HG02759 (cell line): ENCODE data around the gene KIR2DL4.
"Not testable (repeated sequence)": the region's sequence is repeated elsewhere in the genome, so short reads cannot be mapped to it uniquely, and the experiment has no call there.

ENCODE experiments used
- ATAC-seq: cut with Tn5 transposase; IDR thresholded peaks from one replicate; pipeline ENCODE4 v1.9.1; 2021; ENCODE audit warnings: mild to moderate bottlenecking, moderate library complexity; ENCODE audit not compliant: unreplicated experiment

Gene KIR2DL4

DNA sequence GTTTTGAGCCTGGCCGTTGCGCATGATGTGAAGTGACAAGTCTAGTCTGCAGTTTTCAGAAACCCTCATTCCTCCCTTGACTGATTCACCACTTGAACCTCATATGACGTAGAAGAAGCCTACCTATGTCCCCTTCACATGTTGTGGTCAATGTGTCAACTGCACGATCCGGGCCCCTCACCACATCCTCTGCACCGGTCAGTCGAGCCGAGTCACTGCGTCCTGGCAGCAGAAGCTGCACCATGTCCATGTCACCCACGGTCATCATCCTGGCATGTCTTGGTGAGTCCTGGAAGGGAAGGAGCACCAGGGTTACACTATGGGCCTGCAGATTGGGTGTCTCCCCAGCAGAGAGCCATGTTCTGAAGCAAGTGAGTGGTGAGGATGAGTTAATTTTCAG, at the start of gene KIR2DL4:
Gene KIR2DL4 (plus strand): TSS at position 201 of the 400 bp plus-strand sequence. CDS start 42 bp downstream, at position 243.
- ATAC-seq: no peak

DNA sequence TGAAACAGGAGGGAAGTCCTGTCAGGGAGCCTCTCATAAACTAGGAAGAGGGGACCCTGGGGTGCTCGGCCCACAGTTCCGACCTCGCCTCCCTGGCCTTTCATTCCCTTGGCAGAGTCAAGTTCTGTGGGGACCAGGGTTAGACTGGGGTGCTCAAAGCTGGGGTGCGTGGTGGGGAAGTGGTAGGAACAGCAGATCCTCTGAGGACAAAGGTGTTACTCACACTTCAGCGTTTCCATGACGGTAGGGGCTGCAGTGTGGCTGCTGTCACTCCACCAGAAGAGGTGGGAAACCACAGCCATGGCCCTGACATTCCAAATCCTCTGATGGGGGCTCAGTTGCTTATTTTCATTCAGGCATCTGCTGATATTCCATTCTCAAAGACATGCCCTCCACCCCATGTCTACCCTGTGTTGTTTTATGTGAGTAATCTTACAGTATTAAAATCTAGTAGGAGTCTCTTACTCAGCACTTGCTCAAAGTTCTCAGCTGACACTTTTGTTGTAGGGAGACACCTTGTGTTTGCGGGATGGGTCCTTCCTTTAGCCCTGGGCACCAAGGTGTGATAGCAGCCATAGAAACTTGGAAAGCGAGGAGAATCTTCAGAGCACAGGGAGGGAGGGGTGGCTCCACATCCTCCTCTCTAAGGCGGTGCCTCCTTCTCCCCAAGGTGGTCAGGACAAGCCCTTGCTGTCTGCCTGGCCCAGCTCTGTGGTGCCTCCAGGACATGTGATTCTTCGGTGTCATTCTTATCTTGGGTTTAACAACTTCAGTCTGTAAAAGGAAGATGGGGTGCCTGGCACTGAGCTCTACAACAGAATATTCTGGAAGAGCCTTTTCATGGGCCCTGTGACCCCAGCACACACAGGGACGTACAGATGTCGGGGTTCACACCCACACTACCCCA, 47.0 kb upstream of the KIR2DL4 start:
- ATAC-seq: not testable (repeated sequence)

DNA sequence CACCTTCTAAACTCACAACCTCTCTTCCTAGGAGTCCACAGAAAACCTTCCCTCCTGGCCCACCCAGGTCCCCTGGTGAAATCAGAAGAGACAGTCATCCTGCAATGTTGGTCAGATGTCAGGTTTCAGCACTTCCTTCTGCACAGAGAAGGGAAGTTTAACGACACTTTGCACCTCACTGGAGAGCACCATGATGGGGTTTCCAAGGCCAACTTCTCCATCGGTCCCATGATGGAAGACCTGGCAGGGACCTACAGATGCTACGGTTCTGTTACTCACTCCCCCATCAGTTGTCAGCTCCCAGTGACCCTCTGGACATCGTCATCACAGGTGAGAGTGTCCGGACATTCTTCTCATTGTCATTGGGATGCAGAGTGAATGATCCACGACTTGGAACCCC, 44.8 kb upstream of the KIR2DL4 start:
- ATAC-seq: not testable (repeated sequence)

DNA sequence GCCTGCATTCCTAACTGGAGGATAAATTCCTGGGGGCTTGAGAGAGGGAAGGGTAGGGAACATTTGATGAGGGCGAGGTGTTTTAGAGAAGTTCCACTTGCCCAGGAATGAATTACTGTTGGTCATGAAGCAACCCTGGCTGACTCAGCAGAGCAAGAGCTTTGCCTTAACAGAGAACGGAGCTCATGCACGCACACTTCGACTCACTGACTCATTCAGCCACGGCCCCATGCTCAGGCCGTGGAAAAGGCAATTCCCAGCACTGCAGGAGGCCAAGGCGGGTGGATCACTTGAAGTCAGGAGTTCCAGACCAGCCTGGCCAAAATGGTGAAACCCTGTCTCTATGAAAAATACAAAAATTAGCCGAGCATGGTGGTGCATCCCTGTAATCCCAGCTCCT, 39.2 kb upstream of the KIR2DL4 start:
- not testable (repeated sequence) for ATAC-seq

DNA sequence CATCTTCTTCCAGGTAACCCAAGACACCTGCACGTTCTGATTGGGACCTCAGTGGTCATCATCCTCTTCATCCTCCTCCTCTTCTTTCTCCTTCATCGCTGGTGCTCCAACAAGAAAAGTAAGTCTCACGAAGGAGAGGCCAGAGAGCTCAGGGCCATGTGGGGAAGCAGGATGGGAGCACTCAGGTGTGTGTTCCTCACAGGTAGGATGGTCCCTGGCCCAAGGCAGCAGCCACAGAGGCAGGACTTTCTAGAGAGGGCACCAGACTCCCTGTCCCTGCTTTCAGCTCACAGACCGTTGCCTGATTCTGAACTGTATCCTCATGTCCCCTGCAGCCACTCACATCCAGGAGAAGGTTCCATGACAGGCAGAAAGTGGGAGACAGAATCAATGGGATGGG, 36.9 kb upstream of the KIR2DL4 start:
- ATAC-seq: not testable (repeated sequence)

DNA sequence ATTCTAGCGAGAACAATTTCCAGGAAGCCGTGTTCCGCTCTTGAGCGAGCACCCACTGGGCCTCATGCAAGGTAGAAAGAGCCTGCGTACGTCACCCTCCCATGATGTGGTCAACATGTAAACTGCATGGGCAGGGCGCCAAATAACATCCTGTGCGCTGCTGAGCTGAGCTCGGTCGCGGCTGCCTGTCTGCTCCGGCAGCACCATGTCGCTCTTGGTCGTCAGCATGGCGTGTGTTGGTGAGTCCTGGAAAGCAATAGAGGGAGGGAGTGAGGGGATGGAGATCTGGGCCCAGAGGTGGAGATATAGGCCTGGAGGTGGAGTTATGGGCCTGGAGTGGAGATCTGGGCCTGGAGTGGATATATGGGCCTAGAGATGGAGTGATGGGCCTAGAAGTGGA, 33.8 kb upstream of the KIR2DL4 start, which contains the start of gene KIR2DL1:
Gene KIR2DL1 (plus strand): TSS at position 148 of the 400 bp plus-strand sequence. CDS start 58 bp downstream, at position 206.
- not testable (repeated sequence) for ATAC-seq

DNA sequence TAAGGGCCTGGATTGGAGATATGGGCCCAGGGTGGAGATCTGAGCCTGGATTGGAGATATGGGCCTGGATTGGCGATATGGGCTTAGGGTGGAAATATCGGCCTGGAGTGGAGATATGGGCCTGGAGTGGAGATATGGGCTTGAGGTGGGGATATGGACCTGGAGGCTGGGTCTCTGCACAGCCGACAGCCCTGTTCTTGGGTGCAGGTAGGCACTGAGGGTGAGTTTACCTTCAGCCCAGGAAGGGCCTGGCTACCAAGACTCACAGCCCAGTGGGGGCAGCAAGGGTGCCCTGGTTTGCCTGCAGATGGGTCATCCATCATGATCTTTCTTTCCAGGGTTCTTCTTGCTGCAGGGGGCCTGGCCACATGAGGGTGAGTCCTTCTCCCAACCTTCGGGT, 32.9 kb upstream of the KIR2DL4 start:
- ATAC-seq: not testable (repeated sequence)

DNA sequence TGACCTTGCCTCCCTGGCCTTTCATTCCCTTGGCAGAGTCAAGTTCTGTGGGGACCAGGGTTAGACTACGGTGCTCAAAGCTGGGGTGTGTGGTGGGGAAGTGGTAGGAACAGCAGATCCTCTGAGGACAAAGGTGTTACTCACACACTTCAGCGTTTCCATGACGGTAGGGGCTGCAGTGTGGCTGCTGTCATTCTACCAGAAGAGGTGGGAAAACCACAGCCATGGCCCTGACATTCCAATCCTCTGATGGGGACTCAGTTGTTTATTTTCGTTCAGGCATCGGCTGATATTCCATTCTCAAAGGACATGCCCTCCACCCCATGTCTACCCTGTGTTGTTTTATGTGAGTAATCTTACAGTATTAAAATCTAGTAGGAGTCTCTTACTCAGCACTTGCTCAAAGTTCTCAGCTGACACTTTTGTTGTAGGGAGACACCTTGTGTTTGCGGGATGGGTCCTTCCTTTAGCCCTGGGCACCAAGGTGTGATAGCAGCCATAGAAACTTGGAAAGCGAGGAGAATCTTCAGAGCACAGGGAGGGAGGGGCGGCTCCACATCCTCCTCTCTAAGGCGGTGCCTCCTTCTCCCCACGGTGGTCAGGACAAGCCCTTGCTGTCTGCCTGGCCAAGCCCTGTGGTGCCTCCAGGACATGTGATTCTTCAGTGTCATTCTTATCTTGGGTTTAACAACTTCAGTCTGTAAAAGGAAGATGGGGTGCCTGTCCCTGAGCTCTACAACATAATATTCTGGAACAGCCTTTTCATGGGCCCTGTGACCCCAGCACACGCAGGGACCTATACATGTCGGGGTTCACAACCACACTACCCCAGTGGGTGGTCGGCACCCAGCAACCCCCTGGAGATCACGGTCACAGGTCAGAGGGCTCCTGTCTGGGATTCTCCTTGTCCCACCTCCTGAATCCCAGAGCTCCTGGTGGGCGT, 32.1 kb upstream of the KIR2DL4 start:
- not testable (repeated sequence) for ATAC-seq

DNA sequence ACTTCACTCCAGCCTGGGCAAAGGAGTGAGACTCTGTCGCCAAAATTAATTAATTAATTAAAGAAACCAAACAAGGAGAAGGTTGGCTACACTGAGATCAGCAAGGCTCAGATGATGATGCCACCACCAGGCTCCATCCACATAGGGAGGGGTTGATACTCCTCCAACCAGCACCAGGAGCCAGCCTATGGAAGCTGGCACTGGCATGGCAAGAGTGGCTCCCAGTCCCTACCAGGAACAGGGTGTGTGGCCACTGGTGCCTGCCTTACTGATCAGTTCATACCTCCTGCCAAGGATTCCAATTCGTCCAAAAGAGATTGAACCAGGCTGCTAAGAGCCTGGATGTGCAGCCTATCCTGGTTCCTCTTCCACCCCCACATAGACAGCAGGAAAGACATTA, 30.7 kb upstream of the KIR2DL4 start:
- ATAC-seq: not testable (repeated sequence)

DNA sequence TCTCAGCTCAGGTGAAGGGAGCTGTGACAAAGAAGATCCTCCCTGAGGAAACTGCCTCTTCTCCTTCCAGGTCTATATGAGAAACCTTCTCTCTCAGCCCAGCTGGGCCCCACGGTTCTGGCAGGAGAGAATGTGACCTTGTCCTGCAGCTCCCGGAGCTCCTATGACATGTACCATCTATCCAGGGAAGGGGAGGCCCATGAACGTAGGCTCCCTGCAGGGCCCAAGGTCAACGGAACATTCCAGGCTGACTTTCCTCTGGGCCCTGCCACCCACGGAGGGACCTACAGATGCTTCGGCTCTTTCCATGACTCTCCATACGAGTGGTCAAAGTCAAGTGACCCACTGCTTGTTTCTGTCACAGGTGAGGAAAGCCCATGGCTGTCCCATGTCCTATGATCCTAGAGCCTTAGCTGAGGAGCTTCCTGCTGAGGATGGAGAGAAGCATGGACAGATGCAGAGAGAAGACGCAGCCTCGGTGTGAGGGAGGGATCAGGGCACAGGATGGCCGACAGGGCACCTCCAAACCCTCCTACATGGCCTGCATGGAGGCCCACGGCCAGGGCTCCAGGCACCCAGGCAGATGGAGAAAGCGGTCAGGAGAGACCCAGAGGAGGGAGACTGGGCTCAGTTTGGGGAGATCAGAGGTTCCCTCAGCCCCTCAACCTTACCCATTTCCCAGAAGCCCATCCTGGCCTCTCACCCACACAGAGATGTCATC, 28.2 kb upstream of the KIR2DL4 start:
- not testable (repeated sequence) for ATAC-seq

DNA sequence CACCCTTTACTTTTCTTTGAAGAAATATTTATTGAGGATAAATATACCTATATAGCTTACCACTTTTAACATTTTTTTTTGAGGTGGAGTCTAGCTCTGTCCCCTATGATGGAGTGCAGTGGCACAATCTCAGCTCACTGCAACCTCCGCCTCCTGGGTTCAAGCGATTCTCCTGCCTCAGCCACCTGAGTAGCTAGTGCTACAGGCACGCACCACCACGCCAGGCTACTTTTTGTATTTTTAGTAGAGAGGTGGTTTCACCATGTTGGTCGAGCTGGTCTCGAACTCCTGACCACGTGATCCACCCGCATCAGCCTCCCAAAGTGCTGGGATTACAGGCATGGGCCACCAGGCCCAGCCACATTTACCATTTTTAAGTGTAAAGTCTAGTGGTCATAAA, 27.6 kb upstream of the KIR2DL4 start:
- not testable (repeated sequence) for ATAC-seq

DNA sequence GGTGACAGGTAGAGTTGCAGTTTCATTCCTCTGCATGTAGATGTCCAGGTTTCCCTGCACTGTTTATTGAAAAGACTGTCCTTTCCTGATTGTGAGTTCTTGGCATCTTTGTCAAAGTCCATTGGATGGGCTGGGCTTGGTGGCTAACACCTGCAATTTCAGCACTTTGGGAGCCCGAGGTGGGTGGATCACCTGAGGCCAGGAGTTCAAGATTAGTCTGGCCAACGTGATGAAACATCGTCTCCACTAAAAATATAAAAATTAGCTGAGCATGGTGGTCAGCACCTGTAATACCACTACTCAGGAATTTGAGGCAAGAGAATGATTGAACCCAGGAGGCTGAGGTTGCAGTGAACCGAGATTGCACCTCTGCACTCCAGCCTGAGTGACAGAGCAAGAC, 25.6 kb upstream of the KIR2DL4 start:
- not testable (repeated sequence) for ATAC-seq

DNA sequence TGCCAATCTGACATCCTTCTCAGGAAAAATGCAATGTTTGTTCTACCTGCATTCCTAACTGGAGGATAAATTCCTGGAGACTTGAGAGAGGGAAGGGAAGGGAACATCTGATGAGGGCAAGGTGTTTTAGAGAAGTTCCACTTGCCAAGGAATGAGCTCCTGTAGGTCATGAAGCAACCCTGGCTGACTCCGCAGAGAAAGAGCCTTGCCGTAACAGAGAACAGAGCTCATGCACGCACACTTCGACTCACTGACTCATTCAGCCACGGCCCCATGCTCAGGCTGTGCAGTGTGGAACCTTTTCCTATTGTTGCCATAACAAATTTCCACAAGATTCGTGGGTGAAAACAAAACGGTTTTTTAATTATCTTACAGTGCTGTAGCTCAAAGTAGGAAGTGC, 24.5 kb upstream of the KIR2DL4 start:
- not testable (repeated sequence) for ATAC-seq

DNA sequence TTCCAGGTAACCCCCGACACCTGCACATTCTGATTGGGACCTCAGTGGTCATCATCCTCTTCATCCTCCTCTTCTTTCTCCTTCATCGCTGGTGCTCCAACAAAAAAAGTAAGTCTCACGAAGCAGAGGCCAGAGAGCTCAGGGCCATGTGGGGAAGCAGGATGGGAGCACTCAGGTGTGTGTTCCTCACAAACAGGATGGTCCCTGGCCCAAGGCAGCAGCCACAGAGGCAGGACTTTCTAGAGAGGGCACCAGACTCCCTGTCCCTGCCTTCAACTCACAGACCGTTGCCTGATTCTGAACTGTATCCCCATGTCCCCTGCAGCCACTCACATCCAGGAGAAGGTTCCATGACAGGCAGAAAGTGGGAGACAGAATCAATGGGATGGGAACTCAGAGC, 20.5 kb upstream of the KIR2DL4 start:
- ATAC-seq: not testable (repeated sequence)

DNA sequence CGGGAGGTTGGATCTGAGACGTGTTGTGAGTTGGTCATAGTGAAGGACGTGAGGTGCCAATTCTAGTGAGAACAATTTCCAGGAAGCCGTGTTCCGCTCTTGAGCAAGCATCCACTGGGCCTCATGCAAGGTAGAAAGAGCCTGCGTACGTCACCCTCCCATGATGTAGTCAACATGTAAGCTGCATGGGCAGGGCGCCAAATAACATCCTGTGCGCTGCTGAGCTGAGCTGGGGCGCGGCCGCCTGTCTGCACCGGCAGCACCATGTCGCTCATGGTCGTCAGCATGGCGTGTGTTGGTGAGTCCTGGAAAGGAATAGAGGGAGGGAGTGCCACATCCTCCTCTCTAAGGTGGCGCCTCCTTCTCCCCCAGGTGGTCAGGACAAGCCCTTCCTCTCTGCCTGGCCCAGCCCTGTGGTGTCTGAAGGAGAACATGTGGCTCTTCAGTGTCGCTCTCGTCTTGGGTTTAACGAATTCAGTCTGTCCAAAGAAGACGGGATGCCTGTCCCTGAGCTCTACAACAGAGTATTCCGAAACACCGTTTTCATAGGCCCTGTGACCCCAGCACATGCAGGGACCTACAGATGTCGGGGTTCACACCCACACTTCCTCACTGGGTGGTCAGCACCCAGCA, 17.2 kb upstream of the KIR2DL4 start:
- ATAC-seq: not testable (repeated sequence)

DNA sequence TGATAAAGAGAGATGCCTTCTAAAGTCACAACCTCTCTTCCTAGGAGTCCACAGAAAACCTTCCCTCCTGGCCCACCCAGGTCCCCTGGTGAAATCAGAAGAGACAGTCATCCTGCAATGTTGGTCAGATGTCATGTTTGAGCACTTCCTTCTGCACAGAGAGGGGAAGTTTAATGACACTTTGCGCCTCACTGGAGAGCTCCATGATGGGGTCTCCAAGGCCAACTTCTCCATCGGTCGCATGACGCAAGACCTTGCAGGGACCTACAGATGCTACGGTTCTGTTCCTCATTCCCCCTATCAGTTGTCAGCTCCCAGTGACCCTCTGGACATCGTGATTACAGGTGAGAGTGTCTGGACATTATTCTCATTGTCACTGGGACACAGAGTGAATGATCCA, 15.3 kb upstream of the KIR2DL4 start:
- ATAC-seq: not testable (repeated sequence)

DNA sequence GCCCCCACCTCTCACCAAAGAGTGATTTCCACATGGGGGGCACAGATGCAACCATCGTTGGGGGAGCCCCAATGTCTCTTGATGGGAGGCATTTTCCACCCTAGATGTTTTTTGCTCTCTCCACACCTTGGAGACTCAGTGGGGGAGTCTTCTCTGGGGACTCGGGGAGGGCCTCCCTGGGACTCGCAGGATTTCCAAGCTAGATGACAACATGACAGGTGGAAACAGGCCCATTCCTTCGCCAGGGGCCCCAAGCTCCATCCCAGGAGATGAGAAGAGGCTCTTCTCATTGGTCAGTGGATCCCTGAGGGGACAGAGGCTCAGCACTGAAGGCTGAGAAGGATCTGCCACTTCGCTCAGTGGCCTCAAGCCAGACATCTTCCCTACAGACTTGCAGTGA, 12.7 kb upstream of the KIR2DL4 start:
- ATAC-seq: no peak

DNA sequence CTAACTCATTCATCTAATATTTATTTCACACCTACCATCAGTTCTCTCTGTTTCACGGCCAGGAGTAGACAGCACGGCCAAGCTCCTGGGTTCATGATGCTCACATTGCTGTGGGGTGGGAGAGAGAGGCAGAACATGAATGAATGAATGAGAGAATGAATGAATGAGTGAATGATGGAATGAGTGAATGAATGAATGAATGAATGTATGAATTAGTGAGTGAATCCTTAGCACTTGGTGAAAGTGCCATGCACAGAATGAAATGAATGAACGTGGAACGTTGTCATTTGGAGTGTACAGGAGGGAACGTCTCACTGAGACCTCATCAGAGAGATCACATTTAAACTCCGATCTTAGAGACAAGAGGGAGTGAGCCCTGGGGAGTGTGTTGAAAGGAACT, 11.9 kb upstream of the KIR2DL4 start:
- no peak for ATAC-seq

DNA sequence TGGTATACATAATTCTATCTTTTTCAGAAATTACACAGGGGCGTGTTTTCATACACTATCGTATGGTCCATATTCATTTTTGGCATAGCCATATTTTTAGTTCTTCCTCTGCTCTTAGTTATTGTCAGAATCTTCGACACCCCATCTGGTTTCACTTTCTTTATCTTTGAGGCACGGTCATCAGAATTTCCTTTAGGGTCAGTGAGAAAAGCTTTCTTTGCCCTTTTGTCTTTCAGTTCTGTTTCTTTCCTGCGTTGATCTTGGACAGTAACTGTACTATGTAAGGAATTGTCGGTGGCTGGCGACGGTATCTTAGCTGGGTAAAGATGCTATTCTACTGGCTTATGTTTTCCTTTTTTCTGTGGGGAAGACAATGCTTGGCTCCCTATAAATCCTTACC, 10.6 kb upstream of the KIR2DL4 start:
- ATAC-seq: no peak

DNA sequence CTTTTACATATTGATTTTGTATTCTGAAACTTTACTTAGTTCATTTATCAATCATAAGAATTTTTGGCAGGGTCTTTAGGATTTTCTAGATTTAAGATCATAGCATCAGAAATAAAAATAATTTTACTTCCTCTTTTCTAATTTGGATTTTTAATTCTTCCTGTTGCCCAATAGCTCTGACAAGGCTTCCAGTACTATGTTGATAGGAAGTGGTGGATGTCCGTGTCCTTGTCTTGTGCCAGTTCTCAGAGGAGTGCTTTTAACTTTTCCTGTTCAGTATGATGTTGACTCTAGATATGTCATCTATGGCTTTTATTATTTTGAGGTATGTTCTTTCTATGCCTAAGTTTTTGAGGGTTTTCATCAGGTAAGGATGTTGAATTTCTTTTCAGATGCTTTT, 7.7 kb upstream of the KIR2DL4 start:
- no peak for ATAC-seq
